ENCODE data around the gene BLOC1S4. TPM values are rescaled to one million over a fixed set of nuclear protein-coding genes. Genes with fewer than 3 reads are reported as not detected.
"Not testable (repeated sequence)": the region's sequence is repeated elsewhere in the genome, so short reads cannot be mapped to it uniquely, and the experiment has no call there.

BLOC1S4 gene
- total RNA-seq, 1 donor from 2014 or later = 20.9 TPM

GRCh38 chr4:6753103-6753560 is 37.2 kb downstream of the BLOC1S4 start:
- peaks cover 4% of the 10 kb centered on the region for H3K4me1 Mint-ChIP-seq (ENCODE audit: unreplicated experiment)
- TF ChIP-seq CTCF (IDR thresholded peaks at IDR 0.05; ENCODE audit: unreplicated experiment) = no peak
- H3K27ac Mint-ChIP-seq (ENCODE audit: unreplicated experiment) = no peak overlapping the region
- no peaks in the 10 kb centered on the region for H3K9me3 Mint-ChIP-seq (ENCODE audit: unreplicated experiment)
- no peak overlapping the region for H3K4me3 Mint-ChIP-seq (ENCODE audit: unreplicated experiment)
- peaks cover 4% of the 10 kb centered on the region for H3K27me3 Mint-ChIP-seq (ENCODE audit: unreplicated experiment)
- H3K36me3 Mint-ChIP-seq (ENCODE audit: low read depth, unreplicated experiment) = no peaks in the 10 kb centered on the region
- no peak for DNase-seq (ENCODE audit: low spot score)

GRCh38 chr4:6753891-6754290 is 37.9 kb downstream of the BLOC1S4 start:
- peaks cover 2% of the 10 kb centered on the region for H3K27me3 Mint-ChIP-seq (ENCODE audit: unreplicated experiment)
- no peaks in the 10 kb centered on the region for H3K36me3 Mint-ChIP-seq (ENCODE audit: low read depth, unreplicated experiment)
- no peak overlapping the region for H3K4me3 Mint-ChIP-seq (ENCODE audit: unreplicated experiment)
- DNase-seq (ENCODE audit: low spot score) = no peak
- peaks cover 4% of the 10 kb centered on the region for H3K4me1 Mint-ChIP-seq (ENCODE audit: unreplicated experiment)
- H3K27ac Mint-ChIP-seq (ENCODE audit: unreplicated experiment) = no peak overlapping the region
- no peaks in the 10 kb centered on the region for H3K9me3 Mint-ChIP-seq (ENCODE audit: unreplicated experiment)
- no peak for TF ChIP-seq CTCF (IDR thresholded peaks at IDR 0.05; ENCODE audit: unreplicated experiment)

- peaks cover 4% of the 10 kb centered on the region for H3K4me1 Mint-ChIP-seq (ENCODE audit: unreplicated experiment)
- no peak for TF ChIP-seq CTCF (IDR thresholded peaks at IDR 0.05; ENCODE audit: unreplicated experiment)
- H3K36me3 Mint-ChIP-seq (ENCODE audit: low read depth, unreplicated experiment) = no peaks in the 10 kb centered on the region
- H3K4me3 Mint-ChIP-seq (ENCODE audit: unreplicated experiment) = no peak overlapping the region
- DNase-seq (ENCODE audit: low spot score) = no peak
- H3K27ac Mint-ChIP-seq (ENCODE audit: unreplicated experiment) = no peak overlapping the region
- no peaks in the 10 kb centered on the region for H3K27me3 Mint-ChIP-seq (ENCODE audit: unreplicated experiment)
- H3K9me3 Mint-ChIP-seq (ENCODE audit: unreplicated experiment) = no peaks in the 10 kb centered on the region
These were observed 38.6 kb downstream of the BLOC1S4 start for GRCh38 chr4:6754481-6755087.

GRCh38 chr4:6755088-6755753 is 39.2 kb downstream of the BLOC1S4 start:
- Mint-ChIP-seq H3K4me3 (ENCODE audit: unreplicated experiment) (no peak overlapping the region), H3K4me1 (ENCODE audit: unreplicated experiment) (peaks cover 4% of the 10 kb centered on the region), H3K9me3 (ENCODE audit: unreplicated experiment) (no peaks in the 10 kb centered on the region), H3K36me3 (ENCODE audit: low read depth, unreplicated experiment) (no peaks in the 10 kb centered on the region), H3K27ac (ENCODE audit: unreplicated experiment) (no peak overlapping the region), H3K27me3 (ENCODE audit: unreplicated experiment) (no peaks in the 10 kb centered on the region)
- TF ChIP-seq CTCF (IDR thresholded peaks at IDR 0.05; ENCODE audit: unreplicated experiment) = no peak
- no peak for DNase-seq (ENCODE audit: low spot score)

- H3K27ac Mint-ChIP-seq (ENCODE audit: unreplicated experiment); DNase-seq (ENCODE audit: low spot score); H3K9me3 Mint-ChIP-seq (ENCODE audit: unreplicated experiment); H3K4me3 Mint-ChIP-seq (ENCODE audit: unreplicated experiment); H3K4me1 Mint-ChIP-seq (ENCODE audit: unreplicated experiment); H3K36me3 Mint-ChIP-seq (ENCODE audit: low read depth, unreplicated experiment); H3K27me3 Mint-ChIP-seq (ENCODE audit: unreplicated experiment): not testable (repeated sequence)
These were observed 40.4 kb downstream of the BLOC1S4 start for GRCh38 chr4:6756345-6756744.
